ENCODE data around the gene KIRREL1.

KIRREL1 gene

GRCh38 chr1:158007667-158008386 lies 14.4 kb downstream of the KIRREL1 start:
- no peak for DNase-seq (ENCODE audit: low read depth)

GRCh38 chr1:158008630-158009029 lies 15.2 kb downstream of the KIRREL1 start:
- no peak for DNase-seq (ENCODE audit: low read depth)

- no peak for DNase-seq (ENCODE audit: low read depth)
These were observed 18.3 kb downstream of the KIRREL1 start for GRCh38 chr1:158011714-158012113.

GRCh38 chr1:158013840-158014730 lies 20.6 kb downstream of the KIRREL1 start:
- peak; percentile 55 for DNase-seq (ENCODE audit: low read depth)

GRCh38 chr1:158014731-158015320 lies 21.4 kb downstream of the KIRREL1 start:
- DNase-seq (ENCODE audit: low read depth): no peak

- DNase-seq (ENCODE audit: low read depth): no peak
These were observed 23.3 kb downstream of the KIRREL1 start for GRCh38 chr1:158016651-158017335.

GRCh38 chr1:158017800-158018595 lies 24.6 kb downstream of the KIRREL1 start:
- DNase-seq (ENCODE audit: low read depth): no peak

- DNase-seq (ENCODE audit: low read depth): peak; percentile 96
These were observed 25.9 kb downstream of the KIRREL1 start for GRCh38 chr1:158019171-158019868.

- peak; percentile 37 for DNase-seq (ENCODE audit: low read depth)
These were observed 26.9 kb downstream of the KIRREL1 start for GRCh38 chr1:158020259-158020885.

- DNase-seq (ENCODE audit: low read depth): no peak
These were observed 27.6 kb downstream of the KIRREL1 start for GRCh38 chr1:158020886-158021620.

- no peak for DNase-seq (ENCODE audit: low read depth)
These were observed 28.3 kb downstream of the KIRREL1 start for GRCh38 chr1:158021721-158022120.

- no peak for DNase-seq (ENCODE audit: low read depth)
These were observed 29.3 kb downstream of the KIRREL1 start for GRCh38 chr1:158022554-158023312.

- no peak for DNase-seq (ENCODE audit: low read depth)
These were observed 31.3 kb downstream of the KIRREL1 start for GRCh38 chr1:158024737-158025136.

GRCh38 chr1:158025576-158026230 lies 32.3 kb downstream of the KIRREL1 start:
- no peak for DNase-seq (ENCODE audit: low read depth)

GRCh38 chr1:158026651-158027050 lies 33.2 kb downstream of the KIRREL1 start:
- no peak for DNase-seq (ENCODE audit: low read depth)

- DNase-seq (ENCODE audit: low read depth): no peak
These were observed 34.1 kb downstream of the KIRREL1 start for GRCh38 chr1:158027508-158027907.

GRCh38 chr1:158028969-158029368 lies 35.5 kb downstream of the KIRREL1 start:
- DNase-seq (ENCODE audit: low read depth): peak; percentile 71

- DNase-seq (ENCODE audit: low read depth): no peak
These were observed 41.6 kb downstream of the KIRREL1 start for GRCh38 chr1:158035014-158035413.
